Neural cell (in vitro differentiated cells): ENCODE data around the gene PRRT1B.

Experiments
- CTCF ChIP-seq: fragments of 450-650 bp; IDR thresholded peaks from 2 replicates; pipeline ENCODE4 v1.5.1; 2014; ENCODE audit warnings: antibody characterized with exemption, mild to moderate bottlenecking, moderate library complexity; ENCODE audit not compliant: poor library complexity, severe bottlenecking
- EZH2 ChIP-seq: fragments of 200-600, 300-800 bp; shearing (Covaris generic), sonication (generic); IDR thresholded peaks from 2 replicates; pipeline ENCODE4 v1.6.1; 2014; ENCODE audit warnings: antibody characterized with exemption, low read length, borderline replicate concordance, mild to moderate bottlenecking; ENCODE audit not compliant: insufficient read depth, poor library complexity, severe bottlenecking
- MXI1 ChIP-seq: fragments of 450-650 bp; conservative IDR thresholded peaks from 2 replicates; pipeline ENCODE4 v1.6.1; 2014; ENCODE audit warnings: antibody characterized with exemption, mild to moderate bottlenecking; ENCODE audit not compliant: poor library complexity, severe bottlenecking
- POLR2AphosphoS5 ChIP-seq: IDR thresholded peaks from 2 replicates; pipeline ENCODE4 v1.6.1; 2012
- RAD21 ChIP-seq: fragments of 450-650 bp; conservative IDR thresholded peaks from 2 replicates; pipeline ENCODE4 v1.6.1; 2014; ENCODE audit warnings: antibody characterized with exemption, mild to moderate bottlenecking, moderate library complexity
- SMC3 ChIP-seq: fragments of 450-650 bp; conservative IDR thresholded peaks from 2 replicates; pipeline ENCODE4 v1.6.1; 2014; ENCODE audit warnings: antibody characterized with exemption, mild to moderate bottlenecking, moderate library complexity; ENCODE audit not compliant: poor library complexity
- TAF1 ChIP-seq: IDR thresholded peaks from 2 replicates; pipeline ENCODE4 v1.6.1; 2012; ENCODE audit warnings: low read depth

GRCh38 chr9:131608493-131609037 lies 63.2 kb downstream of the PRRT1B start:
- TF ChIP-seq POLR2AphosphoS5 (no peak), CTCF (no peak), TAF1 (no peak), SMC3 (no peak), EZH2 (no peak), RAD21 (no peak), MXI1 (no peak)
